Left ventricle myocardium superior (tissue), 1 donor: Measurements from ENCODE around the gene MACROD2. TPM values are rescaled to one million over a fixed set of nuclear protein-coding genes. Genes with fewer than 3 reads are reported as not detected.
"Not testable (repeated sequence)": the region's sequence is repeated elsewhere in the genome, so short reads cannot be mapped to it uniquely, and the experiment has no call there.

Experiments used
- ATAC-seq: fragments of 200-7000 bp; cut with Tn5 transposase; one replicate; pipeline ENCODE4 v1.9.1; 2020; ENCODE audit warnings: mild to moderate bottlenecking, moderate library complexity
- DNase-seq: peaks from one replicate; pipeline ENCODE4 v3.0.0-alpha.2; 2020
- intact Hi-C: fragments of 100-400 bp; cut with micrococcal nuclease; formaldehyde crosslinking; loops from one replicate; pipeline ENCODE4 v1.11.0; 2022
- total RNA-seq: library from RNA; stranded (reverse); fragmentation: NEBNext Ultra II Directional; extraction: Animal tissue kit (Norgen Biotek cat#: 25700); gene quantifications from one replicate; pipeline ENCODE4 v1.2.1, GENCODE V29; 2021
- donor health status: DM: no; HTN: yes; CAD: no; lungs with severe emphysema.

The MACROD2 gene
- total RNA-seq, 1 donor from 2014 or later, result 3.5 TPM

GRCh38 chr20:14148042-14148441, 152.7 kb downstream of the MACROD2 start:
- intact Hi-C loops, result no loop called here
- no peak for ATAC-seq
- DNase-seq, result no peak

- no peak for ATAC-seq
- DNase-seq, result no peak
- intact Hi-C loops, result no loop called here
These were observed 160.0 kb downstream of the MACROD2 start for GRCh38 chr20:14155361-14155760.

GRCh38 chr20:14178528-14178927, 183.2 kb downstream of the MACROD2 start:
- intact Hi-C loops, result no loop called here
- no peak for DNase-seq
- no peak for ATAC-seq

GRCh38 chr20:14178952-14179351, 183.6 kb downstream of the MACROD2 start:
- DNase-seq (no peak), ATAC-seq (no peak)
- intact Hi-C loops, result no loop called here

GRCh38 chr20:14189794-14190402, 194.6 kb downstream of the MACROD2 start:
- no peak for ATAC-seq
- intact Hi-C loops, result no loop called here
- DNase-seq, result no peak

- intact Hi-C loops, result no loop called here
- no peak for ATAC-seq
- no peak for DNase-seq
These were observed 196.2 kb downstream of the MACROD2 start for GRCh38 chr20:14191559-14191958.

GRCh38 chr20:14193443-14193842, 198.1 kb downstream of the MACROD2 start:
- ATAC-seq (no peak), DNase-seq (no peak)
- intact Hi-C loops, result no loop called here

GRCh38 chr20:14193885-14194284, 198.6 kb downstream of the MACROD2 start:
- no peak for ATAC-seq
- DNase-seq, result no peak
- intact Hi-C loops, result no loop called here

GRCh38 chr20:14197097-14197496, 201.8 kb downstream of the MACROD2 start:
- ATAC-seq, result no peak
- intact Hi-C loops, result no loop called here

GRCh38 chr20:14198416-14198815, 203.1 kb downstream of the MACROD2 start:
- intact Hi-C loops, result no loop called here
- no peak for DNase-seq
- no peak for ATAC-seq

More at GRCh38 chr20:14197097-14197496, 201.8 kb downstream of the MACROD2 start:
- no peak for DNase-seq

- intact Hi-C loops, result no loop called here
- ATAC-seq (no peak), DNase-seq (no peak)
These were observed 203.8 kb downstream of the MACROD2 start for GRCh38 chr20:14199111-14199510.

GRCh38 chr20:14203657-14204056, 208.3 kb downstream of the MACROD2 start:
- ATAC-seq (no peak), DNase-seq (no peak)
- intact Hi-C loops, result no loop called here

GRCh38 chr20:14207591-14207990, 212.3 kb downstream of the MACROD2 start:
- intact Hi-C loops, result no loop called here
- DNase-seq (no peak), ATAC-seq (no peak)

- ATAC-seq, result no peak
- DNase-seq, result no peak
- intact Hi-C loops, result no loop called here
These were observed 213.6 kb downstream of the MACROD2 start for GRCh38 chr20:14208956-14209355.

- no peak for DNase-seq
- no peak for ATAC-seq
- intact Hi-C loops, result no loop called here
These were observed 214.8 kb downstream of the MACROD2 start for GRCh38 chr20:14210146-14210545.

GRCh38 chr20:14214046-14214445, 218.7 kb downstream of the MACROD2 start:
- intact Hi-C loops, result no loop called here
- DNase-seq (no peak), ATAC-seq (no peak)

- DNase-seq, ATAC-seq, intact Hi-C loops: not testable (repeated sequence)
These were observed 220.6 kb downstream of the MACROD2 start for GRCh38 chr20:14215880-14216279.

GRCh38 chr20:14219801-14220461, 224.6 kb downstream of the MACROD2 start:
- intact Hi-C loops, result no loop called here
- ATAC-seq (peak; percentile 35), DNase-seq (no peak)

GRCh38 chr20:14220986-14221385, 225.7 kb downstream of the MACROD2 start:
- DNase-seq, result no peak
- intact Hi-C loops, result no loop called here
- no peak for ATAC-seq

- ATAC-seq, result no peak
- intact Hi-C loops, result no loop called here
- no peak for DNase-seq
These were observed 228.5 kb downstream of the MACROD2 start for GRCh38 chr20:14223806-14224205.
